SK-N-SH treated with all-trans-retinoic acid at 6 μM for 48 hours (cell line): ENCODE measurements around the gene PHOSPHO1.

ENCODE experiments used
- PPARA ChIP-seq: fragments of 250-450 bp; sonication (Bioruptor Pico); IDR thresholded peaks from 2 replicates; pipeline ENCODE4 v1.5.0; 2020; ENCODE audit warnings: mild to moderate bottlenecking, borderline replicate concordance
- SNAI2 ChIP-seq: fragments of 250-450 bp; sonication (Bioruptor Pico); IDR thresholded peaks from 2 replicates; pipeline ENCODE4 v1.5.0; 2020; ENCODE audit warnings: mild to moderate bottlenecking, moderate library complexity
- TOX ChIP-seq: fragments of 250-450 bp; sonication (Bioruptor Pico); IDR thresholded peaks from 2 replicates; pipeline ENCODE4 v1.8.0; 2021; ENCODE audit warnings: mild to moderate bottlenecking, moderate library complexity, borderline replicate concordance
- ZFP30 ChIP-seq: fragments of 450-650 bp; formaldehyde crosslinking; IDR thresholded peaks from 2 replicates; pipeline ENCODE4 v1.5.0; 2022; ENCODE audit warnings: mild to moderate bottlenecking, moderate library complexity
- ZNF70 ChIP-seq: fragments of 450-650 bp; formaldehyde crosslinking; IDR thresholded peaks from 2 replicates; pipeline ENCODE4 v1.5.0; 2020; ENCODE audit warnings: mild to moderate bottlenecking, moderate library complexity
- TF ChIP-seq, protein P1 (sequence below): fragments of 250-450 bp; sonication (Bioruptor Pico); IDR thresholded peaks from 2 replicates; pipeline ENCODE4 v1.8.0; 2020; ENCODE audit warnings: mild to moderate bottlenecking, moderate library complexity, borderline replicate concordance
- TF ChIP-seq, protein P2 (sequence below): fragments of 250-450 bp; sonication (Bioruptor Pico); IDR thresholded peaks from 2 replicates; pipeline ENCODE4 v1.5.1; 2020; ENCODE audit warnings: low read depth, mild to moderate bottlenecking, moderate library complexity

GRCh38 chr17:49204516-49204915 lies 26.1 kb downstream of the PHOSPHO1 start:
- TF ChIP-seq ZFP30 (CRISPR knock-in tag) (no peak), SNAI2 (CRISPR knock-in tag) (no peak), TOX (CRISPR knock-in tag) (no peak), PPARA (CRISPR knock-in tag) (no peak), ZNF70 (CRISPR knock-in tag) (no peak)
- TF ChIP-seq, protein P1, sequence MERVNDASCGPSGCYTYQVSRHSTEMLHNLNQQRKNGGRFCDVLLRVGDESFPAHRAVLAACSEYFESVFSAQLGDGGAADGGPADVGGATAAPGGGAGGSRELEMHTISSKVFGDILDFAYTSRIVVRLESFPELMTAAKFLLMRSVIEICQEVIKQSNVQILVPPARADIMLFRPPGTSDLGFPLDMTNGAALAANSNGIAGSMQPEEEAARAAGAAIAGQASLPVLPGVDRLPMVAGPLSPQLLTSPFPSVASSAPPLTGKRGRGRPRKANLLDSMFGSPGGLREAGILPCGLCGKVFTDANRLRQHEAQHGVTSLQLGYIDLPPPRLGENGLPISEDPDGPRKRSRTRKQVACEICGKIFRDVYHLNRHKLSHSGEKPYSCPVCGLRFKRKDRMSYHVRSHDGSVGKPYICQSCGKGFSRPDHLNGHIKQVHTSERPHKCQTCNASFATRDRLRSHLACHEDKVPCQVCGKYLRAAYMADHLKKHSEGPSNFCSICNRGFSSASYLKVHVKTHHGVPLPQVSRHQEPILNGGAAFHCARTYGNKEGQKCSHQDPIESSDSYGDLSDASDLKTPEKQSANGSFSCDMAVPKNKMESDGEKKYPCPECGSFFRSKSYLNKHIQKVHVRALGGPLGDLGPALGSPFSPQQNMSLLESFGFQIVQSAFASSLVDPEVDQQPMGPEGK = no peak
- TF ChIP-seq, protein P2, sequence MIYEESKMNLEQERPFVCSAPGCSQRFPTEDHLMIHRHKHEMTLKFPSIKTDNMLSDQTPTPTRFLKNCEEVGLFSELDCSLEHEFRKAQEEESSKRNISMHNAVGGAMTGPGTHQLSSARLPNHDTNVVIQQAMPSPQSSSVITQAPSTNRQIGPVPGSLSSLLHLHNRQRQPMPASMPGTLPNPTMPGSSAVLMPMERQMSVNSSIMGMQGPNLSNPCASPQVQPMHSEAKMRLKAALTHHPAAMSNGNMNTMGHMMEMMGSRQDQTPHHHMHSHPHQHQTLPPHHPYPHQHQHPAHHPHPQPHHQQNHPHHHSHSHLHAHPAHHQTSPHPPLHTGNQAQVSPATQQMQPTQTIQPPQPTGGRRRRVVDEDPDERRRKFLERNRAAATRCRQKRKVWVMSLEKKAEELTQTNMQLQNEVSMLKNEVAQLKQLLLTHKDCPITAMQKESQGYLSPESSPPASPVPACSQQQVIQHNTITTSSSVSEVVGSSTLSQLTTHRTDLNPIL (CRISPR knock-in tag) = no peak
